ENCODE data around the gene FGD4.

Gene FGD4

GRCh38 chr12:32569259-32569658, 169.9 kb downstream of the FGD4 start:
- DNase-seq = no peak

- no peak for DNase-seq
Observed at GRCh38 chr12:32574585-32574984, 175.2 kb downstream of the FGD4 start.

- DNase-seq = no peak
Observed at GRCh38 chr12:32577328-32577727, 178.0 kb downstream of the FGD4 start.

- DNase-seq = no peak
Observed at GRCh38 chr12:32583534-32583933, 184.2 kb downstream of the FGD4 start.

GRCh38 chr12:32585680-32586079, 186.3 kb downstream of the FGD4 start:
- no peak for DNase-seq

- DNase-seq = no peak
Observed at GRCh38 chr12:32586390-32586789, 187.0 kb downstream of the FGD4 start.

GRCh38 chr12:32587581-32588495, 188.5 kb downstream of the FGD4 start:
- peak; percentile 71 for DNase-seq

GRCh38 chr12:32588604-32589003, 189.2 kb downstream of the FGD4 start:
- DNase-seq = no peak

- DNase-seq = peak; percentile 89
Observed at GRCh38 chr12:32589165-32589865, 190.0 kb downstream of the FGD4 start.

- no peak for DNase-seq
Observed at GRCh38 chr12:32595251-32595650, 195.9 kb downstream of the FGD4 start.

- DNase-seq = no peak
Observed at GRCh38 chr12:32596030-32596429, 196.7 kb downstream of the FGD4 start.

- DNase-seq = no peak
Observed at GRCh38 chr12:32598688-32599087, 199.3 kb downstream of the FGD4 start.

GRCh38 chr12:32600681-32601080, 201.3 kb downstream of the FGD4 start:
- DNase-seq = no peak

- DNase-seq = no peak
Observed at GRCh38 chr12:32603071-32603470, 203.7 kb downstream of the FGD4 start.

GRCh38 chr12:32603858-32604257, 204.5 kb downstream of the FGD4 start:
- DNase-seq = no peak

- no peak for DNase-seq
Observed at GRCh38 chr12:32604565-32604964, 205.2 kb downstream of the FGD4 start.

GRCh38 chr12:32605326-32606095, 206.2 kb downstream of the FGD4 start:
- no peak for DNase-seq

- DNase-seq = no peak
Observed at GRCh38 chr12:32606443-32606842, 207.1 kb downstream of the FGD4 start.

GRCh38 chr12:32609966-32610365, 210.6 kb downstream of the FGD4 start:
- no peak for DNase-seq

- DNase-seq = no peak
Observed at GRCh38 chr12:32611986-32612385, 212.6 kb downstream of the FGD4 start.

- no peak for DNase-seq
Observed at GRCh38 chr12:32612658-32613614, 213.6 kb downstream of the FGD4 start.

GRCh38 chr12:32615441-32615840, 216.1 kb downstream of the FGD4 start:
- DNase-seq = no peak
